ENCODE results near the gene CDK16. TPM values are rescaled to one million over a fixed set of nuclear protein-coding genes. Genes with fewer than 3 reads are reported as not detected.

Gene CDK16
- 100 to 1,000 TPM in 4 of 10 donors, 10 to 100 TPM in 6; 90.8 to 109 (median 98.8) TPM for polyA plus RNA-seq (ENCODE audit: insufficient read length in 10 of 10)
- long read RNA-seq, donor 1, transcript CDK16-202 (16 exons, 3,144 nt): major isoform, 11 of 13 reads
- long read RNA-seq, donor 1, partial matches to known transcripts: 0 of 13 reads
- long read RNA-seq, donor 1, other reads (novel, unspliced or antisense): 0 of 13 reads
- long read RNA-seq, donor 2, transcript CDK16-202 (16 exons, 3,144 nt): major isoform, 8 of 14 reads
- long read RNA-seq, donor 2, partial matches to known transcripts: 0 of 14 reads
- long read RNA-seq, donor 2, other reads (novel, unspliced or antisense): 0 of 14 reads
- long read RNA-seq, donor 3: 0 reads
- long read RNA-seq, donor 4, transcript CDK16-202 (16 exons, 3,144 nt): major isoform, 8 of 9 reads
- long read RNA-seq, donor 4, partial matches to known transcripts: 0 of 9 reads
- long read RNA-seq, donor 4, other reads (novel, unspliced or antisense): 0 of 9 reads
- long read RNA-seq, donor 5, transcript CDK16-202 (16 exons, 3,144 nt): major isoform, 11 of 30 reads
- long read RNA-seq, donor 5, partial matches to known transcripts: 15 of 30 reads
- long read RNA-seq, donor 5, other reads (novel, unspliced or antisense): 0 of 30 reads
- long read RNA-seq, donor 6, transcript CDK16-202 (16 exons, 3,144 nt): major isoform, 16 of 17 reads
- long read RNA-seq, donor 6, partial matches to known transcripts: 0 of 17 reads
- long read RNA-seq, donor 6, other reads (novel, unspliced or antisense): 0 of 17 reads
- long read RNA-seq, donor 7, transcript CDK16-202 (16 exons, 3,144 nt): major isoform, 14 of 16 reads
- long read RNA-seq, donor 7, partial matches to known transcripts: 0 of 16 reads
- long read RNA-seq, donor 7, other reads (novel, unspliced or antisense): 0 of 16 reads
- long read RNA-seq, donor 8, transcript CDK16-202 (16 exons, 3,144 nt): major isoform, 10 of 13 reads
- long read RNA-seq, donor 8, partial matches to known transcripts: 0 of 13 reads
- long read RNA-seq, donor 8, other reads (novel, unspliced or antisense): 0 of 13 reads
- long read RNA-seq, donor 9, partial matches to known transcripts: 0 of 3 reads
- long read RNA-seq, donor 9, other reads (novel, unspliced or antisense): 0 of 3 reads

GRCh38 chrX:47218280-47218919 lies at the start of gene CDK16:
Gene CDK16 (plus strand): TSS chrX:47218681. CDS start chrX:47223558, 4,877 bp downstream.
- DNase-seq: peak; percentile 74 to 96 (median 95)

- DNase-seq: no peak
Observed at GRCh38 chrX:47169273-47169672, 49.2 kb upstream of the CDK16 start.

- no peak for DNase-seq
Observed at GRCh38 chrX:47169726-47170515, 48.6 kb upstream of the CDK16 start.

GRCh38 chrX:47170861-47171692 lies 47.4 kb upstream of the CDK16 start:
- no peak for DNase-seq

GRCh38 chrX:47171996-47172395 lies 46.5 kb upstream of the CDK16 start:
- DNase-seq: no peak

GRCh38 chrX:47172549-47172948 lies 45.9 kb upstream of the CDK16 start:
- no peak for DNase-seq

GRCh38 chrX:47172971-47173792 lies 45.3 kb upstream of the CDK16 start:
- DNase-seq: no peak

GRCh38 chrX:47174376-47174775 lies 44.1 kb upstream of the CDK16 start:
- DNase-seq: no peak

- no peak for DNase-seq
Observed at GRCh38 chrX:47174846-47175587, 43.5 kb upstream of the CDK16 start.

- no peak for DNase-seq
Observed at GRCh38 chrX:47175588-47175980, 42.9 kb upstream of the CDK16 start.

- DNase-seq: no peak
Observed at GRCh38 chrX:47176101-47176740, 42.3 kb upstream of the CDK16 start.

GRCh38 chrX:47177079-47177478 lies 41.4 kb upstream of the CDK16 start:
- no peak for DNase-seq

- DNase-seq: no peak
Observed at GRCh38 chrX:47178337-47178736, 40.1 kb upstream of the CDK16 start.

- DNase-seq: no peak
Observed at GRCh38 chrX:47179221-47179927, 39.1 kb upstream of the CDK16 start.

GRCh38 chrX:47179928-47180255 lies 38.6 kb upstream of the CDK16 start:
- DNase-seq: no peak

GRCh38 chrX:47180346-47180745 lies 38.1 kb upstream of the CDK16 start:
- no peak for DNase-seq

- DNase-seq: no peak
Observed at GRCh38 chrX:47181301-47181700, 37.2 kb upstream of the CDK16 start.

Data from muscle of back (tissue), 13 donors.